Activated CD4-positive, alpha-beta T cell treated with anti-CD3 and anti-CD28 coated beads for 24 hours (primary cell): ENCODE results near the gene TOR4A.
"Not testable (repeated sequence)": the region's sequence is repeated elsewhere in the genome, so short reads cannot be mapped to it uniquely, and the experiment has no call there.

Experiments
- DNase-seq, 2 donors: peaks; one replicate each; pipeline ENCODE4 v3.0.0-alpha.2; 2020; ENCODE audit warnings: low read depth in 2 of 2

Gene TOR4A

GRCh38 chr9:137252555-137253506, 24.7 kb upstream of the TOR4A start:
- DNase-seq = no peak

- DNase-seq = no peak
Measured at GRCh38 chr9:137253717-137254623, 23.6 kb upstream of the TOR4A start.

- DNase-seq = peak; percentile 96 to 97
Measured at GRCh38 chr9:137254624-137255447, 22.7 kb upstream of the TOR4A start, which contains the start of gene NELFB. TSS of gene NELFB (plus strand) at chr9:137255327.

- no peak for DNase-seq
Measured at GRCh38 chr9:137255448-137256114, 21.9 kb upstream of the TOR4A start.

GRCh38 chr9:137256362-137256761, 21.2 kb upstream of the TOR4A start:
- DNase-seq = no peak

- no peak for DNase-seq
Measured at GRCh38 chr9:137256856-137257255, 20.7 kb upstream of the TOR4A start.

GRCh38 chr9:137262173-137262908, 15.2 kb upstream of the TOR4A start:
- not testable (repeated sequence) for DNase-seq

GRCh38 chr9:137262909-137263285, 14.6 kb upstream of the TOR4A start:
- no peak for DNase-seq

- no peak for DNase-seq
Measured at GRCh38 chr9:137263506-137263905, 14.0 kb upstream of the TOR4A start.

- no peak for DNase-seq
Measured at GRCh38 chr9:137264067-137264466, 13.5 kb upstream of the TOR4A start.

- no peak for DNase-seq
Measured at GRCh38 chr9:137265496-137266161, 11.9 kb upstream of the TOR4A start.

- DNase-seq = no peak
Measured at GRCh38 chr9:137266162-137266527, 11.4 kb upstream of the TOR4A start.

GRCh38 chr9:137266585-137267453, 10.7 kb upstream of the TOR4A start:
- DNase-seq = no peak

GRCh38 chr9:137267933-137268355, 9.6 kb upstream of the TOR4A start:
- DNase-seq = no peak

- DNase-seq = no peak
Measured at GRCh38 chr9:137268538-137269201, 8.9 kb upstream of the TOR4A start.

GRCh38 chr9:137269231-137269772, 8.2 kb upstream of the TOR4A start:
- no peak for DNase-seq

GRCh38 chr9:137270929-137271695, 6.4 kb upstream of the TOR4A start:
- no peak for DNase-seq
